ENCODE measurements around the gene LILRA5. TPM values are rescaled to one million over a fixed set of nuclear protein-coding genes. Genes with fewer than 3 reads are reported as not detected.

LILRA5 gene
- total and polyA plus RNA-seq, 2 of the 8 experiments (the other 6 are each of a cell fraction or from before 2014, with no cell fraction given): not detected

DNA sequence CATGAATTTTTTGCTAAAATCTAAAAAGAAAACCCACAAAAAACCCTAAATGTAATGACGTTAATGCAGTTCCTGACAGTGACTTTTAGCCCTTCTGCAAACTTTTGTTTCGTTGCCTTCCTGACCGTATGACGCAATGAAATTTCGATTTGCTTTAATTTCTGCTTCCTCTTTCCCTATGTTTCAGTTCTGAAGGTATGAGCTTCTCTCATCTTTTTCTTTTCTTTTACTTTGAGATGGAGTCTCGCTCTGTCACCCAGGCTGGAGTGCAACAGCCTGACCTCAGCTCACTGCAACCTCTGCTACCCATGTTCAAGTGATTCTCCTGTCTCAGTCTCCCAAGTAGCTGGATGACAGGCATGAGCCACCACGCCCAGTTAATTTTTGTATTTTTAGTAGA lies 6.1 kb upstream of the LILRA5 start:
- POLR2A ChIA-PET (ENCODE audit: partially characterized antibody): no interaction called here

More for the DNA sequence above, 6.1 kb upstream of the LILRA5 start:
- Histone ChIP-seq H2AK5ac (ENCODE audit: low read depth, low read length) (no peak overlapping the region), H3K79me2 (ENCODE audit: control insufficient read depth in 1 of 2, insufficient read depth in 2 of 2, low read length in 2 of 2) (no peaks in the 10 kb centered on the region), H2BK12ac (ENCODE audit: low read depth, low read length) (no peak overlapping the region), H4K8ac (ENCODE audit: extremely low read depth, insufficient read depth, low read length) (no peak overlapping the region), H3K27me3 (replicated peaks in 1 of 4; ENCODE audit: control insufficient read depth in 3 of 4, extremely low read depth in 1 of 4, insufficient read depth in 3 of 4, low read length in 3 of 4) (no peaks in the 10 kb centered on the region), H3K27ac (ENCODE audit: low read depth, low read length) (no peak overlapping the region), H4K5ac (ENCODE audit: insufficient read length, low read depth, low read length) (no peak overlapping the region), H2BK120ac (replicated peaks; ENCODE audit: low read depth, low read length) (no peak overlapping the region), H3K9me3 (ENCODE audit: insufficient read depth in 2 of 2, low read depth in 1 of 2, low read length in 1 of 2) (peaks cover 7 to 15% of the 10 kb centered on the region in 2 experiments; a peak in 2 of 4 replicates), H3K9ac (replicated peaks in 1 of 4; ENCODE audit: extremely low read depth in 1 of 4, low read depth in 3 of 4, low read length in 3 of 4) (no peak overlapping the region), H4K91ac (replicated peaks; ENCODE audit: insufficient read length, low read length) (no peak overlapping the region), H3K14ac (ENCODE audit: insufficient read length) (no peak overlapping the region), H2BK5ac (ENCODE audit: low read depth, low read length) (no peak overlapping the region), H3K56ac (replicated peaks; ENCODE audit: insufficient read length, low read depth, low read length) (no peak overlapping the region), H3K18ac (ENCODE audit: extremely low read depth, low read length) (no peak overlapping the region), H3K4me3 (ENCODE audit: extremely low read depth in 1 of 4, insufficient read depth in 2 of 4, low read depth in 3 of 4, low read length in 4 of 4) (no peak overlapping the region), H3K79me1 (ENCODE audit: low read depth, low read length) (no peaks in the 10 kb centered on the region), H2BK20ac (ENCODE audit: low read length) (no peak overlapping the region), H2AFZ (ENCODE audit: low read length) (no peak overlapping the region), H3K36me3 (ENCODE audit: control insufficient read depth in 2 of 4, insufficient read depth in 4 of 4, low read length in 3 of 4) (no peaks in the 10 kb centered on the region), H3K4ac (replicated peaks; ENCODE audit: insufficient read length, low read depth, low read length) (no peak overlapping the region), H3K23me2 (ENCODE audit: low read depth, low read length) (no peaks in the 10 kb centered on the region), H3K23ac (ENCODE audit: insufficient read length) (no peak overlapping the region), H3K4me2 (ENCODE audit: insufficient read depth in 1 of 2, low read depth in 2 of 2, low read length in 2 of 2) (no peak overlapping the region), H4K20me1 (replicated peaks in 1 of 2; ENCODE audit: control insufficient read depth in 1 of 2, insufficient read depth in 2 of 2, low read length in 2 of 2) (no peaks in the 10 kb centered on the region), H2BK15ac (ENCODE audit: low read length) (no peak overlapping the region), H3K4me1 (replicated peaks in 1 of 4; ENCODE audit: control insufficient read depth in 3 of 4, insufficient read depth in 4 of 4, low read length in 3 of 4) (peaks cover 0 to 3% (median 0%) of the 10 kb centered on the region in 4 experiments; a peak in 2 of 7 replicates)
- TF ChIP-seq YY1 (IDR thresholded peaks at IDR 0.05; ENCODE audit: low read depth, low read length): no peak
- no peak for TF ChIP-seq SIX5 (IDR thresholded peaks at IDR 0.05; ENCODE audit: low read depth, low read length)
- TF ChIP-seq FOSL1 (IDR thresholded peaks at IDR 0.05; ENCODE audit: insufficient read depth, low read depth, low read length): no peak
- TF ChIP-seq KDM1A (IDR thresholded peaks at IDR 0.05; ENCODE audit: borderline replicate concordance, low read length): no peak
- TF ChIP-seq SIRT6 (IDR thresholded peaks at IDR 0.05; ENCODE audit: low read length): no peak
- TF ChIP-seq CTBP2 (IDR thresholded peaks at IDR 0.05; ENCODE audit: borderline replicate concordance, insufficient read depth, insufficient read length, low read length): no peak
- TF ChIP-seq TAF7 (optimal IDR thresholded peaks at IDR 0.05; ENCODE audit: borderline replicate concordance, low read depth, low read length): no peak
- TF ChIP-seq, protein P1, sequence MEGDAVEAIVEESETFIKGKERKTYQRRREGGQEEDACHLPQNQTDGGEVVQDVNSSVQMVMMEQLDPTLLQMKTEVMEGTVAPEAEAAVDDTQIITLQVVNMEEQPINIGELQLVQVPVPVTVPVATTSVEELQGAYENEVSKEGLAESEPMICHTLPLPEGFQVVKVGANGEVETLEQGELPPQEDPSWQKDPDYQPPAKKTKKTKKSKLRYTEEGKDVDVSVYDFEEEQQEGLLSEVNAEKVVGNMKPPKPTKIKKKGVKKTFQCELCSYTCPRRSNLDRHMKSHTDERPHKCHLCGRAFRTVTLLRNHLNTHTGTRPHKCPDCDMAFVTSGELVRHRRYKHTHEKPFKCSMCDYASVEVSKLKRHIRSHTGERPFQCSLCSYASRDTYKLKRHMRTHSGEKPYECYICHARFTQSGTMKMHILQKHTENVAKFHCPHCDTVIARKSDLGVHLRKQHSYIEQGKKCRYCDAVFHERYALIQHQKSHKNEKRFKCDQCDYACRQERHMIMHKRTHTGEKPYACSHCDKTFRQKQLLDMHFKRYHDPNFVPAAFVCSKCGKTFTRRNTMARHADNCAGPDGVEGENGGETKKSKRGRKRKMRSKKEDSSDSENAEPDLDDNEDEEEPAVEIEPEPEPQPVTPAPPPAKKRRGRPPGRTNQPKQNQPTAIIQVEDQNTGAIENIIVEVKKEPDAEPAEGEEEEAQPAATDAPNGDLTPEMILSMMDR (IDR thresholded peaks at IDR 0.05; ENCODE audit: control extremely low read depth in 1 of 3, insufficient read depth in 1 of 3, low read depth in 1 of 3, low read length in 3 of 3): no peak
- TF ChIP-seq POLR2A (IDR thresholded peaks at IDR 0.05; ENCODE audit: control extremely low read depth in 1 of 2, low read depth in 2 of 2, low read length in 2 of 2): no peak
- no peak for TF ChIP-seq POLR2AphosphoS5 (IDR thresholded peaks at IDR 0.05; ENCODE audit: low read depth, low read length)
- FAIRE-seq (no peak), DNase-seq (ENCODE audit: low read depth in 1 of 2, low spot score in 2 of 2) (no peak)
- CTCF ChIA-PET (ENCODE audit: partially characterized antibody): no interaction called here
- 88% methylated on average over 7 of the region's 7 CpGs; no CpG with 5 or more reads in 1 of the 2 experiments for WGBS, 2 experiments (ENCODE audit: extremely low coverage in 1 of 2, insufficient coverage in 1 of 2, insufficient read length in 1 of 2, insufficient replicate concordance in 2 of 2, low coverage in 1 of 2, low lambda C conversion rate in 2 of 2, missing lambda C conversion rate in 1 of 2)

All from H1 (cell line).